HG02763 (cell line): ENCODE results near the gene C16orf90.
"Not testable (repeated sequence)": the region's sequence is repeated elsewhere in the genome, so short reads cannot be mapped to it uniquely, and the experiment has no call there.

ENCODE experiments used
- ATAC-seq: cut with Tn5 transposase; IDR thresholded peaks from one replicate; pipeline ENCODE4 v1.9.1; 2021; ENCODE audit warnings: mild to moderate bottlenecking, moderate library complexity; ENCODE audit not compliant: unreplicated experiment

C16orf90 gene

DNA sequence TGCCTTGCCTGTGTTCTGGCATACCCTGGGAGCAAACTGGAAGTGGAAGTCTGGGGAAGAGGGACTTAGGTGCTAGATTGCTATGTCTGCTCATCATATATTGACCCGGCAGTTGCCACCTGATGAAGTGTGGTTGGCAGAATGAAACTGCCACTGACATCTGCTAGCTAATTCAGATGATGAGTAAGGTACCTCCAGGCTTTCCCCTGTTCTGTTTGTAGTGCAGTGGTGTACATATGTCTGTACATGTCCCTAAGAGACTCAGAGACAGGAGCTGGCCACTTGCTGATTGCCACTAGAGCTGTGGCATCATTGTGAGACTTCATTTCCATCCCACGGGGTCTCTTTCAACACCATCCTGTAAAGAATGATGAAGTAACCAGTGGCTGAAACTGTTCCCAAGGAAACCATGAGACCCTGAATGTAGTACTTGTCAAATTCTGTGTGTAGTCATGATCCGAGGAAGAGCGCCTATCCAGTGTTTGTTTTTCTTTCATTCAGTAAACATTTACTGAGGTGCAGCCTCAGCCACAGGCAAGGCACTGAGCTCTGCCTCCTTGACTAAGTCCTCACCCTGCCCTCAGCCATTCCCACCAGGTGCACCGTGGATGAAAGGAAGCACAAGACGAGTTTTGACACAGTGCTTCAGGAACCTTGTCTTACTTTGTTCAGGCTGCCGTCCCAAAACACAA is 18.7 kb upstream of the C16orf90 start:
- ATAC-seq, result no peak

DNA sequence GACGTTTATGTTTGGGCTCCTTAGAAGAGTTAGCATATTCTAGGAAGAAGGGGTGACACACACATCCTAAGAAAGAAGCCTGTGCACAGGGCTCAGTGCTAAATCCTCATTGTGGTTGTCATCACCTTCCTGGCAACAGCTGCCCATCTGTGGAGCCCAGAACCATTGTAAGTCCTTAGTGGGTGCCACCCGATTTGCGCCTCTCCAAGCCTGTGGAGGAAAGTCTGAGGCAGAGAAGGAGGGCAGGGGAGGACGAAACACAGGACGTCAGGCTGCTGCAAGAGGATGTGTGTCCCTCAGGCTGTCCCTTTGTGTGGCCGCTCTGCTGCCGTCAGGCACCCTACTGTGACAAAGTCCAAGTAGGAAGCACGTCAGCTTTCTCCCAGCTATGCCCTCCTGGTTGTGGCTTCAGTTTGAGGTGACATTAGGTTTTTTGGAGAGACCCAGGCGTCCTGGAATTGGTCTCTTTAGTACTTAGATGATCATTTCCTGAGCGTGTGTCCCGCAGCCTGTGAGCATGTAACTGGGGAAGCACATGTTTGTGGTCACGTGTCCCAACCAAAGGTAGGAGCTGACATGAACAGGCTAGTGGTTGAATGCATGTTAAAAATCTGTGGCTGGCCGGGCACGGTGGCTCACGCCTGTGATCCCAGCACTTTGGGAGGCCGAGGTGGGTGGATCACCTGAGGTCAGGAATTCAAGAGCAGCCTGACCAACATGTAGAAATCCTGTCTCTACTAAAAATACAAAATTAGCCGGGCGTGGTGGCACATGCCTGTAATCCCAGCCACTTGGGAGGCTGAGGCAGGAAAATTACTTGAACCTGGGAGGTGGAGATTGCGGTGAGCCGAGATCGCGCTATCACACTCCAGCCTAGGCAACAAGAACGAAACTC is 16.2 kb upstream of the C16orf90 start:
- ATAC-seq, result no peak

DNA sequence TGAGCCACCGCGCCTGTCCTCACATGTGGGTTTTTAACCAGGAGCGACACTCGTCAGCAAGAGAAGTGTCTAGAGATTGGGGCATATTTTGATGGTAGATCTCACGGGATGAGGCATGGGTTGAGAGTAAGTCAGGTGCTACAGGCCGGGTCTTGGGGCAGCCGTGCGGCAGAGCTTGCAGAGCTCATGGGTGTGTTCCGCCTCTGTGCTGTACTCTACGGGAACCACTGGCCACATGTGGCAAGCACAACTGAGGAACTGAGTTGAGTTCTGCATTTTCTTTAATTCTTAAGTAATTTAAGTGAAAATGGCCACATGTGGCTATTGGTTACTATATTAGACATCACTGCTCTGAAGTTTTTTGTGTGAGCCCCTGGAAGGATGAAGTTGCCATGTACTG is 15.1 kb upstream of the C16orf90 start:
- ATAC-seq, result no peak

DNA sequence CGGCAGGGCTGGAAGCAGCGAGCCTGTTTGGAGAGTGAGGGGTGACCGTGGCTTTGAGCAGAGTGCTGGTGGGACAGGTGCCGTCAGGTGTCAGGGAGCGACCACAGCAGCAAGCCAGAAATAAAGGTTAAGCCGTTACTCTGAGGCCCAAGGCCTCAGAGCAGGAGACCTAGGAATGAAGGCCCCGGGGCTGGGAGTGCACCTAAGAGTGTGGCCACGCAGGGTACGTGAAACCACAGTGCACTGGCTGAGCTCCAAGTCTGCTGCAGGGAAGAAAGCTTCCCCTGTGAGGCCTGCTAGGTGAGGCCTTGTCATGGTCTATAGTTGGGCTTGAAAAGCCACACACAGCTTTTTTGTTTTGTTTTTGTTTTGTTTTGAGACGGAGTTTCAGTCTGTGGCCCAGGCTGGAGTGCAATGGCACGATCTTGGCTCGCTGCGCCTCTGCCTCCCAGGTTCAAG is 14.2 kb upstream of the C16orf90 start:
- no peak for ATAC-seq

DNA sequence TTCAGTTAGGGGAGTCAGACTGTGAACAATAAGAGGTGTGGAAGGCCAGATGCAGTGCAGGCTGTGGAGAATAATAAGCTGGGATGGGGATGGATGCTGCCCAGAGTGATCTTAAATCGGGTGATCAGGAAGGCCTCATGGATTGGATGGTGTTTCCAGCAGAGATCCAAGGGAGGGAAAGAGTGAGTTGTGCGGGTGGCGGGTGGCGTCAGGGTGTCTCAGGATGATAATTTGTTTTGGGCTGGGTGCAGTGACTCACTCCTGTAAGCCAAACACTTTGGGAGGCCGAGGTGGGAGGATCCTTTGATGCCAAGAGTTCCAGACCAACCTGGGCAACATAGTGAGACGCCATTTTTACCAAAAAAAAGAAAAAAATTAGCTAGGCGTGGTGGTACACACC is 13.4 kb upstream of the C16orf90 start:
- no peak for ATAC-seq

DNA sequence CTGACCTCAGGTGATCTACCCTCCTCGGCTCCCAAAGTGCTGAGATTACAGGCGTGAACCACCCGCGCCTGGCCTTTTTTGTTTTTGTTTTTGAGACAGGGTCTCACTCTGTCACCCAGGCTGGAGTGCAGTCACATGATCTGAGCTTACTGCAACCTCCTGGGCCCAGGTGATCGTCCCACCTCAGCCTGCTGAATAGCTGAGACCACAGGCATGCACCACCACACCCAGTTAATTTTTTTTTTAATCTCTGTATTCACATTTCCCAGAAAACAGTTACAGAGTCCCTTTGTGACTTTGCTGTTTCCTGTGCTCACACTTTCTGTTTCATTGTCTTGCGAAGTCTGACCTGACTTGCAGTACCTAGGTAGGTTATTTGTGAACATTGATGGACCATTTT is 8.2 kb upstream of the C16orf90 start:
- ATAC-seq, result no peak

DNA sequence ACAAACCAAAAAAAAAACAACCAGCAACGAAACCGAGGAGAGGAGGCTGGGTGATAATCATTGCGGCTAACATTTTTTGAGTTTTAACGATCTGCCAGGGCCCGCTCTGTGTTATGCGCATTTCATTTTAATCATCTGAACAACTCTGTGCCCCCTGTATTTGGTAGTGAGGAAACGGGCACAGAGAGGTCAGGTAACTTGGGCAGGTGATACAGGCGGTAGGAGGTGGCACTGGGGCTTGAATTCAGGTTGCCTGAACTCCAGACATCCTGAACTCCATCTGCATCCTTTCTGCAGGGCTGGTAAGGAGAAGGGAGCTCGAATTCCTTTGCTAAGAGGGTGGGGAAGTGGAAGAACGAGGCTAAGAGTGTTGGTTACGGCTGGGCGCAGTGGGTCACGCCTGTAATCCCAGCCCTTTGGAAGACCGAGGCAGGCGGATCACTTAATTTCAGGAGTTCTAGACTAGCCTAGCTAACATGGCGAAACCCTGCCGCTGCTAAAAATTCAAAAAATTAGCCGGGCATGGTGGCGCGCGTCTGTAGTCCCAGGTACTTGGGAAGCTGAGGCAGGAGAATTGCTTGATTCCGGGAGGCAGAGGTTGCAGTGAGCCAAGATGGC is 6.6 kb upstream of the C16orf90 start:
- no peak for ATAC-seq

DNA sequence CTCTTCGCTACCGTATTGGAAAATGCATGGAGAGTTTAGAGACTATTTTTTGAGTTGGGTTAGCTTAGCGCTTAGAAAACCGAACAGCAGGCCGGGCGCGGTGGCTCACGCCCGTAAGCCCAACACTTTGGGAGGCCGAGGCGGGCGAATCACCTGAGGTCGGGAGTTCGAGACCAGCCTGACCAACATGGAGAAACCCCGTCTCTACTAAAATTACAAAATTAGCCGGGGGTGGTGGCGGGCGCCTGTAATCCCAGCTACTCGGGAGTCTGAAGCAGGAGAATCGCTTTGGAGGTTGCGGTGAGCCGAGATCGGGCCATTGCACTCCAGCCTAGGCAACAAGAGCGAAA is 6.1 kb upstream of the C16orf90 start:
- not testable (repeated sequence) for ATAC-seq

DNA sequence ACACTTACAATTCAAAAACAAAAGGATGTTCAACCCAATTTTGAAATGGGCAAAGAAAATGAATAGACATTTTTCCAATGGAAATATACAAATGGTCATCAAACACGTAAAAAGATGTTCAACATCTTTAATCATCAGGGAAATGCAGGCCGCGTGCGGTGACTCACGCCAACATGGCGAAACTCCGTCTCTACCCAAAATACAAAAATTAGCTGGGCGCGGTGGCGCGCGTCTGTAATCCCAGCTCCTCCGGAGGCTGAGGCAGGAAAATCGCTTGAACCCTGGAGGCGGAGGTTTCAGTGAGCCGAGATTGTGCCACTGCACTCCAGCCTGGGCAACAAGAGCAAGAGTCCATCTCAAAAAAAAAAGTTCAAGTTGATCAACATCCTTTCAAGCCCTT is 3.7 kb upstream of the C16orf90 start:
- ATAC-seq, result no peak

DNA sequence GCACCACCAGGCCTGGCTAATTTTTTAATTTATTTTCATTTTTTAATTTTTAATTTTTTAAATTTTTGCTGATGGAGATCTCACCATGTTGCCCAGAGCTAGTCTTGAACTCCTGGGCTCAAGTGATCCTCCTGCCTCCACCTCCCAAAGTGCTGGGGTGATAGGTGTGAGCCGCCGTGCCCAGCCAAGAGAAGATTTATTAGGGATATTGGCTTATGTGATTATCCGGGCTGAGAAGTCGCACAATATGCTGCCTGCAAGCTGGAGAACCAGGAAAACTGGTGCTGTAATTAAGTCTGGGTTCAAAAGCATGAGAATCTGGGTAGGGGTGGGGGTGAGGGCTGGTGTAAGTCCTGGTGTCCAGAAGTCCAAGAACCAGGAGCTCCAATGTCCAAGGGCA is 2.5 kb upstream of the C16orf90 start:
- ATAC-seq, result no peak

DNA sequence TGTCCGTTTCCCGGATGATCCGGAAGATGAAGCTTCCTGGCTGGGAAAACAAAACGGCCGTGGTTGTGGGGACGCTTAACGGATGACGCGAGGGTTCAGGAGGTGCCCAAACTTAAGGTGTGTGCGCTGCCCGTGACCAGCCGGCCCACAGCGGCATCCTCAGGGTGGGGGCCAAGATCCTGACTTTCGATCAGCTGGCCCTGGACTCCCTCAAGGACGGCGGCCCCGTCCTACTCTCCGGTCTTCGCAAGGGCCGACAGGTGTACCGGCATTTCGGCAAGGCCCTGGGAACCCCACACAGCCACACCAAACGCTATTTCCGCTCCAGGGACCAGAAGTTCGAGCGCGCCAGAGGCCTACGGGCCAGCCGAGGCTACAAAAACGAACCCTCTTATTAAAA is 1.1 kb upstream of the C16orf90 start:
- ATAC-seq, result no peak

DNA sequence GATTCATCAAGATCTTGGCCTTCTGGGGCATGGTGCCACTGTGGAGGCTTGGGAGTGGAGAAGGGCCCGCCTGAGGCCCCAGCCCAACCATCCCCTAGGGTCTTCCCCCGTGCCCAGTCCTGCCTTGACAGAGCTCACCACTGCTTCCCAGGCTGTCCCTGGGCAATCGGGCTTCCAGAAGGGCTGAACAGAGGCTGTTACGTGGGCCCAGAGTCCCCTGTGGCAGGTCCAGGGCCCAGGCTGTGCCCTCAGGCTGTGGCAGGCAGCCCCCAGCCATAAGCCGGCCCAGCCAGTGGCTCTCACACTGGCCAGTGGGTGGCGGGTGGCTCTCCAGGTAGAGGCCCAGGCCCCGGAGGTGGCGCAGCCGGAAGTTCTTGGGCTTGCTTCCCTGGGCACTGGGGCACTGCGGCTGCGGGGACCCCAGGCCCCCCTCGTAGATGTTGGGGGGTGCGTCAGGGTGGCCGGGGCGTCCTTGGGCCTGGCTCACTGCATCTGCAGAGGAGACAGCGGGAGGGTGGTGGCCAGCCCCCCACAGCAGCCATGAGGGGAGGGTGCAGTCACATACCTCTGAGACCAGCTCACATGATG is 809 bp downstream of the C16orf90 start:
- no peak for ATAC-seq

DNA sequence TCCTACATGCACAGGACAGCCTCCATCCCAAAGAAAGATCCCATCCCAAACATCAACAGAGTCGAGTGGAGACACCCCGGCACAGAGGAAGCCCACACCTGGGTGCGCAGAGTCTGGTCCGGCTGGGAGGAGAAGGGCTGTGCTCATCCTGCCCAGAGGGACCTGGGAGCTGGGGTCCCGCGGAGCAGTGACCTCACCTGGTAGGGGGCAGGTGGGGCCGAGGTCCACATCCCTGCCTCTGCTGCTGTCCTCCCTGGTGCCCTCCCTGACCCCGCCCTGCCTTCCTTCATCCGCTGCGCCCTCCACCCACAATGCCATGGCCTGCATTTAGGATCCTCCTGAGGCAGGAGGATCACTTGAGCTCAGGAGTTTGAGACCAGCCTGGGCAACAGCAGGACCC is 2.9 kb downstream of the C16orf90 start:
- no peak for ATAC-seq

DNA sequence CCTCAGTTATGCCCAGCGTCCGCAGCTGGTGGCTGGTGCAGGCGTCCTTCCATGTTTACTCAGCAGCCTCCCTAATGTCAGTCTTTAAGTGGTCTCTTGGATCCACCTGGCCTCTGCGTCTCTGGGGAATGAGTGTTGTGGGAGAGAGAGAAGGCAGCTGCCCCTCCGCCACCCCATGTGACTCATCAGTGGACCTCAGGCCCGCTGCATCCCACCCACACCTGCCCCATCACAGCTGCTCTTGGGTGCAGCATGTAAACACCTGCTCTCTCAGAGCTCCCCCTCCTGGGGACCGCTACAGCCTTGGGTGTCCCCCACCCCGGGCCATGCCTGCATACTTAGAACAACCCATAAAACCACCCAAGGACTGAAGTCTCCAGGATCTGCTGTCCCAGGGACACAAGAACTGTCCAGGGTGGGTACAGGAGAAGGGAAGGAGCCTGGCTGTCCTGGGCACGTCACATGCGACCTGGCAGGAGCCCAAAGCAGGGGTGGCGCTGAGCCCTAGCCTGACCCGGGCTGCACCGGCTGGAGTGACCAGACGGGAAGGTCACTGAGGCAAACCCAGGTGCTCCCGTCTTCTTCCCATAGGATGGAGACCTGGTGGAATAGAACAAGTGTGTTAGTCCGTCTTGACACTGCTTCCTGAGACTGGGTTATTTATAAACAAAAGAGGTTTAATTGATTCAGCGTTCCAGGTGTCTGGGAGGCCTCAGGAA is 4.2 kb downstream of the C16orf90 start:
- no peak for ATAC-seq

DNA sequence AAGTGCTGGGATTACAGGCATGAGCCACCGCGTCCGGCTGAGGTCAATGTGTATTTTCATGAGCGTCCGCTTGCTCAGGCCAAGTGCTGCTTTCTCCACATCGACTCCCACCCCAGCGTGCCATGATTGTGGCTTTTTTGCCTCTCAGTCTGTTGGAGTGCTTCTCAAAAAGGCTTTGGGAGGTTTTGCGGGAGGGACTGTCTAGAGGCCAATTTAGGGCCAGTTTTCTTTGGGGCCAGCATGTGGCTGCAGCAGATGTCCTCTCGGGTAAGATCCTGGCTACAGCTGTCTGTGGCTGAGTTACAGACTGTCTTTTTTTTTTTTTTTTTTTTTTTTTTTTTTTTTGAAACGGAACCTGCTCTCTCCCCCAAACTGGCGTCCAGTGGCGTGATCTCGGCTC is 6.5 kb downstream of the C16orf90 start:
- ATAC-seq, result no peak

DNA sequence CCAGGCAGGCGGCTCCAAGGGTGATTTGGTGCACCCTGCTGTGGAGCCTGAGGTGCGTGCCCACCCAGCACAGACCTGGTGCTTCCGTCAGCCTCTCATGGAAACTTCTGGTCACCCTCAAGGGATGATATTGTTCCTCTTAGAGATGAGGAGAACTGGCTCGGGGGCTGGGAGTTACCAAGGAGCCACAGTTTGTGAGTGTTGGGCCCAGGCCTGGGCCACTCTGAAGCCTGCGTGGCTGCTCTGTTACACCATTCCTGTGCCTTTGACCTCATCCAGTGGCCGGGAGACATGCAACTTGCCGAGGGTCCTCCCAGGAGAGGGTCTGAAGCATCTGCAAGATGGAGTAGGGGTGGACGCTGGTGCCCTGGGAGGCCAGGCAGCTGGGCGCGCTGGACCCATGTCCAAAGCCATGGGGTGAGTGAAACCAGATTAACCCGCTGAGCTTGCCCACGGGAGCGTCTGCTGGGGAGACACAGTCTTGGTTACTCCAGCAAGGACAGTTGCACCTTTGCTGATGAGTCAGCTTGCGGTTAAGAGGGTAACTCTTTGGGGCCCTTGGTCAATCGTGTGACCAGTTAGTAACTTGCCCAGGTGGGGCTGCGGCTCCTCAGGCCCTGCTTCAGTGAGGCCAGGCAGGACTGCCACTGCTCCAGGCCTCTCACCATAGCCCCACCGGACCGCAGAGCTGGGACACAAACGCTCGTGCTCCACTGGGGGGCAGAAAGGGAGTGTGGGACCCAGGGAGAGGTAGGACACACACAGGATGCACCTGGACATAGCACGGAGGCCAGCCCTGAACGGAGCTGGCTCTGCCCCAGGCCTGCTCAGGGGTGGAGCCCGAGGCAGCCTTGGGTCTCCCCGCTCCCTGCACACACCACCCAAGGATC is 7.5 kb downstream of the C16orf90 start:
- ATAC-seq, result no peak

DNA sequence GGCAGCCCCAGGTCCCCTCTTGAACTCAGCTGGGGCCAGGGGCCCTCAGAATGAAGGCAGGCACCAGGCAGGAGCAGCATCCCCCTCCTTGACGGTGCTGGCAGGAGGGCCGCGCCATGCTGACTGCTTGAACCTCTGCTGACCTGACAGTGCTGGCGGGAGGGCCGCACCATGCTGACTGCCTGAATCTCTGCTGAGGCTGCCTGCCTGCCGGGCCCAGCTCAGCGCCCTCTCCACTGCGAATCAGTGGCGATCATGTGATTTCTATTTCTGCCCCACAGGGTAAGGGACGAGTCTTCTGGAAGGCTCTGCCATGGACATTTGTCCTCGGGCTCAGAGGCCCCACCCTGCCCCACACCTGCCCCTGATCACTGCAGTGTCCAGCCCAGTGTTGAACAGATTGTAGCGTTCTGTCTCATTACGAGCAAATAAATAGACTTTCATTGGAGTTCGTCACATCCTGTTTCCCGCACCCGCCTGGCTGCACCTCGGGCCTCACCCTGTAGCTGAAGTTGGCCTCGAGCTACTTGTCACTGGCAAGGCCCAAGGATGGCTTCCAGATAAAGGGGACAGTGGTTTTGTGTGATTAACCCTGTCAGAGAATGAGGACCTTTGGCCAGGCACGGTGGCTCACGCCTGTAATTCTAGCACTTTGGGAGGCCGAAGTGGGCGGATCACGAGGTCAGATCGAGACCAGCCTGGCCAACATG is 8.6 kb downstream of the C16orf90 start:
- ATAC-seq, result no peak

DNA sequence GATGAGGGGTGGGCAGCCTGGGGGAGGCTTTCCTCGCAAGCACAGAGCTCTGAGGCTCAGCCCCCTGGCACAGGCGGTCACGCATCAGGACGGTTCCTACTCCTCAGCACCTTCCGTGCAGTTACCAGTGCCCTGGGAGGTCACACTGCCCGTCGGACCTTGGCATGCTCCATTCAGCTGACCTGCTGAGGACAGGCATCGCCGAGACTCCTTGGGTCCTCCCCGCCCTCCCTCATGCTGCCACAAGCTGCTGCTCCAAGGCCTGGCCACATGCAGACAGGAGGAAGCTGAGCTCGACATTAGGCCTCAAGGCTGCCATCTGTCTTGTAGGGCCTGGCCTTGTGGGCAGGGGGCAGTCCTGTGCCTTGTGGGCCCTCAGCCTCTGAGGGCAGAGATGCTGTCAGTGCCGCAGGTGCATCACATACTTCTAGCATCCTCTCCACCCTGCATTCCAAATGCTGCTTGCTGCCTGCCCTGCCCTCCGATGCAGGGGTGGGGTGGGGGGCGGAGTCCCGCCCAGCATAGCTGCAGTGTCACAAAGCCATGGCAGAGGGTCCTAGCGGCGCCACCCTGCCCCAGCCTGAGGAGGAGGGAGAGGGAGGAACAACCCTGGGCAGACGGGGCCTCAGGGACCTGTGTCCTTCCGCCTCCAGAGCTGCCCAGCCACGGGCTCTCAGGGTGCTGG is 9.3 kb downstream of the C16orf90 start:
- no peak for ATAC-seq
